Adrenal gland (tissue), 5 donors: Measurements from ENCODE around the gene SPOCK1.

Experiments used
- CTCF ChIP-seq, 6 experiments: fragments of 450-650 bp in 4 of 6; fragments of 200-600 bp in 2 of 6; sonication (generic) in 1 of 6; IDR thresholded peaks; 1 replicate in 5 of 6; 2 replicates in 1 of 6; pipeline versions ENCODE4 v1.5.1 to v1.8.0; 2016 to 2021; ENCODE audit warnings: antibody characterized with exemption in 6 of 6, mild to moderate bottlenecking in 2 of 6, moderate library complexity in 1 of 6
- POLR2A ChIP-seq, 2 donors: fragments of 450-650 bp; IDR thresholded peaks; one replicate each; pipeline ENCODE4 v1.6.1; 2017; ENCODE audit warnings: antibody characterized with exemption in 2 of 2, mild to moderate bottlenecking in 2 of 2, moderate library complexity in 1 of 2
- donor health status: DM: no; HTN: no; CAD: no.

DNA sequence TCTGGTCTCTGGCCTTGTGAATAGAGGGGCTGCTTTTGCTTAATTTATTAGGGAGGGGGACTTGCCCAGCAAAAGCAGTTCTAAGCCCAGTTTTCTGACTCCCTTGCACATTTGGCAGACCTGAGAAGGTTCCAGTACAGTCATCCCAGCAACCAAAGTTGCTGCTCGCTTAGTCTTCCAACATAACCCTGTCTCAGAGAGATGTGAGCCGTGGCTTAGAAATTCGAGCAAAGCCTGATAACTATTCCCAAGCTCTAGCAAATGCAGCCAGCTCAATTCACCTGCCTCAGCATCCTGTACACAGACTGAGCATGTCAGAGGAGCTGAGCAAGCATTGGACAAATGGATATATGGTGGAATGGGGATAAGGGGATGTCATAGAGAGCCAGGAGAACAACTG, 401.9 kb downstream of the SPOCK1 start:
- no peak for TF ChIP-seq CTCF (IDR thresholded peaks at IDR 0.05)
- no peak for TF ChIP-seq POLR2A (IDR thresholded peaks at IDR 0.05)
